Loucy (cell line): ENCODE results near the gene SHC3.

Experiments used
- CTCF ChIP-seq: fragments of 200-600 bp; sonication (generic); conservative IDR thresholded peaks from 2 replicates; pipeline ENCODE4 v1.5.1; 2014; ENCODE audit warnings: mild to moderate bottlenecking, antibody characterized with exemption, low read length
- EZH2phosphoT487 ChIP-seq: fragments of 200-600 bp; IDR thresholded peaks from 2 replicates; pipeline ENCODE4 v1.6.1; 2018; ENCODE audit warnings: antibody characterized with exemption, mild to moderate bottlenecking, moderate library complexity, borderline replicate concordance

DNA sequence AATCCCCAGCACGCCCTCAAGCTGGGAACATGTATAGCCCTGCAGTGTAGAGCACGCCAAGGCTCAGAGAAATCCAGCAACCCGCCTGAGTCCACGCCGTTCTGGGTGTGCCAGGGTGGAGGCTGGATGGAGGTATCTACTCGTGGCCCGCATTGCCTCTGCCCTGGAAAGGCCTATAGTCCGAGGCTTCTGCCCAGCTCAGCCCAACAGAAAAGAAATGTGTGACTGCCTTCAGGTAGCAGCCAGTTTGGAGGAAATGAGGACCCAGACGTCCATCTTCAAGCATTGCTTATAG is 169.1 kb downstream of the SHC3 start:
- no peak for TF ChIP-seq CTCF
- no peak for TF ChIP-seq EZH2phosphoT487
